CD4-positive, alpha-beta T cell treated with Interleukin-17A for 4 hours (primary cell): ENCODE data around the gene F8A2.
"Not testable (repeated sequence)": the region's sequence is repeated elsewhere in the genome, so short reads cannot be mapped to it uniquely, and the experiment has no call there.

Source experiments
- DNase-seq: peaks from one replicate; pipeline ENCODE4 v3.0.0-alpha.2; 2020; ENCODE audit warnings: mixed read lengths

F8A2 gene

DNA sequence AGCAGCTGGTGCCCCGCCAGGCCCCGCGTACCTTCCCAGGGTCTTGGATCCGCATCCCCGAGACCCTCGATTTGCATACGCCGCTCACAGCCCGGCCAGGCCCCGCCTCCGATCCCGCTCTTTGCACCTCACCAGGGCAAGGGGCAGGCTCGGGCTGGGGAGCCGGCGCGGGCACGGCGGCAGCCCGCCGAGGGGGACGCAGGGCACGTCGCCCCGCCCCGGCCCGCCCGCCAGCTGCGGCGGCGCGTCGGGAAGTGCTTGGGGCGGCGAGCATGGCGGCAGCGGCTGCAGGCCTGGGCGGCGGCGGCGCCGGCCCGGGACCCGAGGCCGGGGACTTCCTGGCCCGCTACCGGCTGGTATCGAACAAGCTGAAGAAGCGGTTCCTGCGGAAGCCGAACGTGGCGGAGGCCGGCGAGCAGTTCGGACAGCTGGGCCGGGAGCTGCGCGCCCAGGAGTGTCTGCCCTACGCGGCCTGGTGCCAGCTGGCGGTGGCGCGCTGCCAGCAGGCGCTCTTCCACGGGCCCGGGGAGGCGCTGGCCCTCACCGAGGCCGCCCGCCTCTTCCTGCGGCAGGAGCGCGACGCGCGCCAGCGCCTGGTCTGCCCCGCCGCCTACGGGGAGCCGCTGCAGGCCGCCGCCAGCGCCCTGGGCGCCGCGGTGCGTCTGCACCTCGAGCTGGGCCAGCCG is at the start of gene F8A2:
Gene F8A2, plus strand, starts transcription at position 253 of the 686 bp plus-strand sequence. Its CDS starts 20 bp downstream, at position 273.
- DNase-seq: not testable (repeated sequence)

DNA sequence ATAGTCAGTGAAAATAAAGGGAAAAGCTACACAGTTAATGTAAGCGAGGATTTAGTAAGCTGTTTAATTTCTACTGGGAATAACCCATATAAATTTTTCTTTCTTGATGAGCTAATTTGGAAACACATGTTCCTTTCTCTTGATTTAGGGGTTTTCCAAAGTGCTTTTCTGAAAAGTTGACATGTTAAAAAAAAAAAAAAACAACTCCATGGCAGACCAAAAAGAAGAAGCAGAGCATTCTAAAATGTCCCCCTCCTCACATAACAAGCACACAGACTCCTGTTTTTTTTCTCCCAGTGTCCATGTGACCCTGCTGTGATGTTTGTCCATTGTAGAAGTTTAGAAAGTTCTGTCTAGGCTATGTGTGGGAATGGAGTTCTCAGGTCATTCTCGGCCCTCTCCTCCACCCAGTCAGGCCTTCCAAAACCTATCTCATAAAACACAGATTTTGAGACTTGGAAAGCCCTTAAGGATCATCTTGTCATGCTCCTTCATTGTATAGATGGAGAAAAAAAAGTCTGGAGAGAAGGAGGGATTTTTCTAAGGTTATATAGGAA is 48.3 kb upstream of the F8A2 start:
- DNase-seq: no peak

- DNase-seq: no peak
Measured at GRCh38 chrX:155334486-155335336, 47.2 kb upstream of the F8A2 start, which contains the start of gene CLIC2. Gene CLIC2 (minus strand): TSS chrX:155334614. CDS start chrX:155334427, 187 bp downstream.

DNA sequence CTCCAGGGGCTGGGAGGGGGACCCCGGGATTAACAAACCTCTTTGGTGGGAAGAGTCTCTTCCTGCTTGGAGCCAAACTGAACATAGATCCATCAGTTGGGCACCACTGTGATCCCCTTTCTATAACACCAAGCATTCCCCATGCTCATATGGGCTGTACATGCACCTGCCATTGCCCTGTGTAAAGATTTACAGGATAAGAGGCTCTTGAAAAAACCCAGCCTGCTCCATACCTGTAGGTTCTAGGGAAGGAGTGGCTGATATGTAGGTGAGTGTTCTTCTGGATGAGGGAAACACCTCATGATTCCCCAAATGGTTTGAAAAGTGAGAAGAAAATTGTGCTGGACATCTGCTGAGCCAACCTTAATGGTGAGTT is 46.6 kb upstream of the F8A2 start:
- DNase-seq: not testable (repeated sequence)

DNA sequence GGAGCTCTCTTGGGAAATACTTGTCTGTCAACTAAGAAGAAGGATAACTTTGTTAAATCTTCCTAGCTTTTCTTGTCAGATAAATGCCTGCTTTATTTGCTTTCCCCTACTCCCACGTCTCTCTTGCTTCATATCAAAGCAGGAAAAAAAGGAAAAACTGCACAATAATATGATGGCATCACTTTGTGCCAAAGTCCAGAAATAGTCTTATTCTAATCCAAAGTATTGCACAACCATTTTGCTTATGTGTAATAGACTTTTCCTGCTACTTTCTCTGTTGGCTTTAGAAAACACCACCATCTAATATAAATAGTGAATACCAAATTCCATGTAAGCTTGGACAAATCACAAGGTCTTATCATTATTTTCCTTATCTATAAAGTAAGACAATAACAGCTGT is 36.2 kb upstream of the F8A2 start:
- not testable (repeated sequence) for DNase-seq

DNA sequence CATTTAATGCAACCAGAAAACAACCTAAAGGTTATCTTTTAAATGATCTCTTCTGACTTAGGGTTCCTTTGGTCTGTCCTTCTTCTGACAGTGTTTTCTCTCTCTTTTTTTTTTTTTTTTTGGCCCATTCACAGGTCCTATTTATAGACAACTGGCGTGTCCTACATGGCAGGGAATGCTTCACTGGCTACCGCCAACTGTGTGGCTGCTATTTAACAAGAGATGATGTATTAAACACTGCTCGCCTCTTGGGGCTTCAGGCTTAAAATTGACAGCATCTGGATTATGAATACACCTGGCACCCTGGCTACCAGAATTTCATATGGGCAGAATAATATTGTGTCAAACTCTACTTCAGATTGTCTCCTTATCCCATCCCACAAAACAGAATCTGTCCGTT is 32.4 kb upstream of the F8A2 start:
- not testable (repeated sequence) for DNase-seq

DNA sequence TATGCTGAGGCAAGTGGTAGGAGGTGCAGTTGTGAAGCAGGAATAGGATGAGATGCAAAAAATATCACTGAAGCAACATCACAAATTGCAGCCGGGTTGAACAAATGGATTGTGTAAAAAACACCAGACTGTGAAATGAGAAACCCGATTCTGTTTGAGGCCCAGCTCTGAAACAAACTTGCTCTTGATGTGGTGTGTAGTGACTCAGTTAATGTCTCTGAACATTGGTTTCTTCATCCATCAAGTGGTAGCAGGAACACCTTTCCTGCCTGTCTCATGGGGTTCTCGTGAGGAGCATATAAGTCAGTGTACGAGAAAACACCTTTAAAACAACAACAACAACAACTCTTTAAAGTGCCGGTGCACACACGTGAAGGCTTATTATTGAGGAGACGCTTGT is 18.2 kb upstream of the F8A2 start:
- not testable (repeated sequence) for DNase-seq

DNA sequence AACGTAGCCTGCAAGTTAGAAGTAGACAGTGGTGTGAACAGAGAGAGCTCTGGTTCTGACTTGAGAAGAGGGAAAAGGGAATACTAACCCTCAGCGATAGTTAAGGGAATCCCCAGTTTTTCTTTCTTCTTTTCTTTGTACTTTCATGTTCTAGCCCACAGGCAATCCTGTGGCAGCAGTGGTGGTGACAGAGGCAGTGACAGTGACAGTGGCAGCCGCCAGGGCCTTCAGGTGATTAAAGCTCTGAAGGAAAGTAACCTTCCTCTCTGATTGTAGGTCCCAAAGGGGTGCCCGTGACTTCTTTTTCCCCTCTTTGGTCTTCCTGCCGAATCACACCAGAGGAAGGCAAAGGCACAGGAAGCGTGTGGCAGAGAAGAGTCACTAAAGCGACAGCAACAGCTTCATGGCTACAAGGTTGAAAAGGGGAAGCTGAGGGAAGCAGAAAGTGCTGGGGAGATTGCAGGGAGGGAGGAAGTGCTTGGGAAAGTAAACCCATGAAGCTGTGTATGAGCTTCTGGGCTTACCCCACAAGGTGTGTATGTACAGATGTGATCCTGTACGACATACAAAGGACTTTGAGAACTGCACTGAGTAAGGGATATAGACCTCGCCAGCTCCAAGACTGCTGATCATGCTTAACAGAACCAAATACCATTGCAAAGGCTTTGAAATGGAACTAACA is 8.0 kb upstream of the F8A2 start:
- DNase-seq: not testable (repeated sequence)

- not testable (repeated sequence) for DNase-seq
Measured at GRCh38 chrX:155379802-155380201, 2.1 kb upstream of the F8A2 start.

DNA sequence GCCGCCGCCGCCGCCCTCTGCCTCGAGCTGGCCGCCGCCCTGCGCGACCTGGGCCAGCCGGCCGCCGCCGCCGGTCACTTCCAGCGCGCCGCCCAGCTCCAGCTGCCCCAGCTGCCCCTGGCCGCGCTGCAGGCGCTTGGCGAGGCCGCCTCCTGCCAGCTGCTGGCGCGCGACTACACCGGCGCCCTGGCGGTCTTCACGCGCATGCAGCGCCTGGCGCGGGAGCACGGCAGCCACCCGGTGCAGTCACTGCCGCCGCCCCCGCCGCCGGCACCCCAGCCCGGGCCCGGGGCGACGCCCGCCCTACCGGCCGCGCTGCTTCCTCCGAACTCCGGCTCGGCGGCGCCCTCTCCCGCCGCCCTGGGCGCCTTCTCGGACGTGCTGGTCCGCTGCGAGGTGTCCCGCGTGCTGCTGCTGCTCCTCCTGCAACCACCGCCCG is 653 bp downstream of the F8A2 start:
- DNase-seq: not testable (repeated sequence)

GRCh38 chrX:155389634-155390033 is 7.7 kb downstream of the F8A2 start:
- DNase-seq: no peak

DNA sequence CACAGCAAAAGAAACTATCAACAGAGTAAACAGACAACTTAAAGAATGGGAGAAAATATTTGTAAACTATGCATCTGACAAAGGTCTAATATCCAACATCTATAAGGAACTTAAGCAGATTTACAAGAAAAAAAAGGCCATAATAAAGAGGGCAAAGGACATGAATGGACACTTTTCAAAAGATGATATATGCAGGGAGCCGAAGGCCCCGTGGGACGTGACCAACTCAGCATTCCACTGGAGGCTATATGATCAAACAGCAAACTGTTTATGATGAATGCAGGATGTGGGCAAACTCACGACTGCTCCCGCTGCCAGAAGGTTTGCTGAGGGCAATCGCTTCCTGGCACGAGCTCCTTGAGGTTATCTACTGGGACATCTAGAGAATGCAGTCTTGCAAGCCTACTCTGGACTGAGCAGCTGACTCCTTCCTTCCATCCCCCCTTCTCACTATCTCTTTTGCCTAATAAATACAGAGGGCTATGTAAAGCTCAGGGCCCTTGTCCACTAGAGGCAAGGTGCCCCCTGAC is 12.9 kb downstream of the F8A2 start:
- DNase-seq: peak; percentile 13

GRCh38 chrX:155406429-155406828 is 24.5 kb downstream of the F8A2 start:
- DNase-seq: no peak

GRCh38 chrX:155417769-155418168 is 35.9 kb downstream of the F8A2 start:
- no peak for DNase-seq
